ENCODE results near the gene CAMKK2. TPM values are rescaled to one million over a fixed set of nuclear protein-coding genes. Genes with fewer than 3 reads are reported as not detected.

Gene CAMKK2
- total and polyA plus RNA-seq, 9 of the 15 experiments (the other 6 are each of a cell fraction or from before 2014, with no cell fraction given), result 4.3 to 32.0 (median 18.2) TPM

DNA sequence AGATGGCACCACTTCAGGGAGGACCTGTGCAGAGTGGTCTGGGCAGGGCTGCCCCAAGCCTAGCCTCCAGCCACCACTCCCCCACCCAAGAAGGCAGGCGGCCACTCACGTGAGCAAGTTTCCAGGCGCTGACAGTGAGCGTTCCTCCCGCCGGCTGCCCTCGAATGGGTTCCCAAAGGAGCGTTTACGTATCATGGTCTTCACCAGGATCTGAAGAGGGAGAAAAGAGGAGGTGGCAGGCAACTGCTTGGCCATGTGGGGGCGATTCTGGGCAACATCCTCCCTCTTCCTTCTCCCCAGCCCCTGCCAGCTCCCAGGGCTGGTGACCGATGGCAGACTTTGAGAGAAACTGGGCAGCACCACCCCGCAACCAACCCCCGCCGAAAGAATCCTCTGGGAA, 51.5 kb downstream of the CAMKK2 start:
- Histone ChIP-seq H3K9me1 (ENCODE audit: control insufficient read depth, insufficient read depth, low read length) (no peaks in the 10 kb centered on the region), H3K4me1 (replicated peaks in 1 of 2; ENCODE audit: control insufficient read depth in 2 of 2, insufficient read depth in 2 of 2, low read length in 2 of 2) (peaks cover 0 to 14% of the 10 kb centered on the region in 2 experiments; a peak in 2 of 5 replicates), H3K27me3 (ENCODE audit: control insufficient read depth in 2 of 2, insufficient read depth in 2 of 2, low read length in 2 of 2) (no peaks in the 10 kb centered on the region), H2AFZ (ENCODE audit: low read depth, low read length) (no peak overlapping the region), H4K20me1 (replicated peaks; ENCODE audit: control insufficient read depth, insufficient read depth, low read length) (peaks cover 5% of the 10 kb centered on the region; the same call in 1 of the 2 replicates), H3K27ac (ENCODE audit: extremely low read depth, low read depth, low read length) (no peak overlapping the region), H3K4me3 (no peak overlapping the region), H3K36me3 (ENCODE audit: control insufficient read depth, insufficient read depth, low read length) (peaks cover 42% of the 10 kb centered on the region; the same call in 2 of the 3 replicates), H3K4me2 (ENCODE audit: insufficient read depth, low read length) (no peak overlapping the region), H3K9ac (ENCODE audit: insufficient read depth in 1 of 2, low read depth in 2 of 2, low read length in 2 of 2) (no peak overlapping the region), H3K79me2 (ENCODE audit: control insufficient read depth, insufficient read depth, low read length) (no peaks in the 10 kb centered on the region), H3K9me3 (replicated peaks; ENCODE audit: control insufficient read depth, insufficient read depth, low read depth, low read length) (no peaks in the 10 kb centered on the region)
- WGBS (ENCODE audit: insufficient coverage, low coverage, missing lambda C conversion rate), result 88% methylated on average over 9 of the region's 14 CpGs
- ChIA-PET POLR2A (no interaction called here), CTCF (ENCODE audit: low intra/inter-chr PET ratio) (no interaction called here)
- in situ Hi-C loops (cut with MboI) (no loop called here), intact Hi-C loops (cut with micrococcal nuclease) (no loop called here)
- ATAC-seq (no peak), DNase-seq (ENCODE audit: extremely low read depth in 1 of 4, low spot score in 3 of 4) (no peak), FAIRE-seq (no peak)
- no peak for TF ChIP-seq ZFP1 (CRISPR knock-in tag; IDR thresholded peaks at IDR 0.05)
- no peak for TF ChIP-seq EP300 (IDR thresholded peaks at IDR 0.05; ENCODE audit: low read length)
- TF ChIP-seq CC2D1A (IDR thresholded peaks at IDR 0.05), result no peak
- TF ChIP-seq POLR2G (IDR thresholded peaks at IDR 0.05; ENCODE audit: low read depth, low read length), result peak; percentile 34; the same call in 1 of the 2 replicates
- BruUV-seq (replicated peaks), result no TSS peak

DNA sequence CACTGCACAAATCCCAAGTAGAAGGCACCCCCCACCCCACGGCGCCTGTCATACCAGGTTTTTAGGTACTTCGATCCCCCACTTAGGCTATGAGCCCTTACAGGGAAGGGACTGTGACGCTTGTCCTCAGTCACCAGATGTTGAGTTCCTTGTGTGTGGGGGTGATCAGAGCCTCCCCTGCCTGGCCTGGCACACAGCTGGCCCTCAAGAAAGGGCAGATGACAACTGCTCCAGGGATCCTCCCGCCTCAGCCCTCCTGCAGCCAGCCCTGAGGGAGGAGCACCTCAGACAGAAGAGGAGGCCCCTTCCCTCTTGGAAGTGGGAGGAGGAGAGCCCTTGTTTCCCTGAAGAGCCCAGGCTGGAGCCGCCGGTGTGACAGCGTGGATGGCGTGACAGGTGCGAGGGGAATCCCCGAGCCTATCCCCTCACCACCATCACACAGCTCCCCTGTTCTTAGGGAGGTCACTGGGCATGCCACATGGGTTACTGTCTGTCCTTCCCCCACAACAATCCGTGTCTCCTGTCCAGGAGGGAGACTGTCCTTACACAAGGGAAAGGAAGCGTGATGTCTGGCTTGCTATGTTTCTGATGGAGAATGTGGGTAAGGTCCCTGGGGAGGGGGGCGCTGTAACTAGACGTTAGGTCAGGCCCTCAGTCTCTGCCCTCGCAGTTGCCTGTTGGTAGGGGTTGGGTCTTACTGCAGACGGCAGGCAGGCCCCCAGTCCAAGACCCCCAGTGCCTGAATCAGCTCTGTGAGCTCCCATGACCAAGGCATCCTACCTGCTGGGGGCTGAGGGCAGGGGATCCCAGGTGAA, 55.1 kb downstream of the CAMKK2 start:
- FAIRE-seq, result no peak
- ChIA-PET POLR2A (interaction anchor here (0.6 kb wide), 1 partner anchor 45 kb away, joined by 3 read pairs; no protein-coding TSS in a partner anchor), CTCF (ENCODE audit: low intra/inter-chr PET ratio) (no interaction called here)
- no peaks in the 10 kb centered on the region for H3K9me3 ChIP-seq (replicated peaks; ENCODE audit: control insufficient read depth, insufficient read depth, low read depth, low read length)
- H3K4me2 ChIP-seq (ENCODE audit: insufficient read depth, low read length), result no peak overlapping the region
- no peak overlapping the region for H3K4me3 ChIP-seq
- in situ Hi-C loops (cut with MboI), result no loop called here
- intact Hi-C loops (cut with micrococcal nuclease), result no loop called here
- H3K9me1 ChIP-seq (ENCODE audit: control insufficient read depth, insufficient read depth, low read length), result no peaks in the 10 kb centered on the region
- peaks cover 41% of the 10 kb centered on the region; the same call in 2 of the 3 replicates for H3K36me3 ChIP-seq (ENCODE audit: control insufficient read depth, insufficient read depth, low read length)
- peaks cover 0 to 14% of the 10 kb centered on the region in 2 experiments; a peak in 3 of 5 replicates for H3K4me1 ChIP-seq (replicated peaks in 1 of 2; ENCODE audit: control insufficient read depth in 2 of 2, insufficient read depth in 2 of 2, low read length in 2 of 2)
- peaks cover 5% of the 10 kb centered on the region; the same call in 1 of the 2 replicates for H4K20me1 ChIP-seq (replicated peaks; ENCODE audit: control insufficient read depth, insufficient read depth, low read length)
- no TSS peak for BruUV-seq (replicated peaks)
- no peak overlapping the region for H2AFZ ChIP-seq (ENCODE audit: low read depth, low read length)
- no peaks in the 10 kb centered on the region for H3K79me2 ChIP-seq (ENCODE audit: control insufficient read depth, insufficient read depth, low read length)
- 79% methylated on average over 14 of the region's 17 CpGs for WGBS (ENCODE audit: insufficient coverage, low coverage, missing lambda C conversion rate)
- no peak overlapping the region for H3K27ac ChIP-seq (ENCODE audit: extremely low read depth, low read depth, low read length)
- no peak for DNase-seq (ENCODE audit: extremely low read depth in 1 of 4, low spot score in 3 of 4)
- no peaks in the 10 kb centered on the region for H3K27me3 ChIP-seq (ENCODE audit: control insufficient read depth in 2 of 2, insufficient read depth in 2 of 2, low read length in 2 of 2)
- H3K9ac ChIP-seq (ENCODE audit: insufficient read depth in 1 of 2, low read depth in 2 of 2, low read length in 2 of 2), result no peak overlapping the region
- ATAC-seq, result no peak
- TF ChIP-seq, protein P1, sequence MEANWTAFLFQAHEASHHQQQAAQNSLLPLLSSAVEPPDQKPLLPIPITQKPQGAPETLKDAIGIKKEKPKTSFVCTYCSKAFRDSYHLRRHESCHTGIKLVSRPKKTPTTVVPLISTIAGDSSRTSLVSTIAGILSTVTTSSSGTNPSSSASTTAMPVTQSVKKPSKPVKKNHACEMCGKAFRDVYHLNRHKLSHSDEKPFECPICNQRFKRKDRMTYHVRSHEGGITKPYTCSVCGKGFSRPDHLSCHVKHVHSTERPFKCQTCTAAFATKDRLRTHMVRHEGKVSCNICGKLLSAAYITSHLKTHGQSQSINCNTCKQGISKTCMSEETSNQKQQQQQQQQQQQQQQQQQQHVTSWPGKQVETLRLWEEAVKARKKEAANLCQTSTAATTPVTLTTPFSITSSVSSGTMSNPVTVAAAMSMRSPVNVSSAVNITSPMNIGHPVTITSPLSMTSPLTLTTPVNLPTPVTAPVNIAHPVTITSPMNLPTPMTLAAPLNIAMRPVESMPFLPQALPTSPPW (CRISPR knock-in tag; IDR thresholded peaks at IDR 0.05), result no peak
- TF ChIP-seq, protein P2, sequence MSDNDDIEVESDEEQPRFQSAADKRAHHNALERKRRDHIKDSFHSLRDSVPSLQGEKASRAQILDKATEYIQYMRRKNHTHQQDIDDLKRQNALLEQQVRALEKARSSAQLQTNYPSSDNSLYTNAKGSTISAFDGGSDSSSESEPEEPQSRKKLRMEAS (CRISPR knock-in tag; IDR thresholded peaks at IDR 0.05), result 0 out of 2 replicates have a peak, but pooled peaks have one; percentile 13
- TF ChIP-seq POLR2G (IDR thresholded peaks at IDR 0.05; ENCODE audit: low read depth, low read length) (peak; percentile 2; the same call in 1 of the 2 replicates), SMARCA5 (IDR thresholded peaks at IDR 0.05) (no peak), POLR2H (tag; IDR thresholded peaks at IDR 0.05; ENCODE audit: low read depth) (no peak), HMGN3 (IDR thresholded peaks at IDR 0.05; ENCODE audit: borderline replicate concordance, extremely low read depth, insufficient read length, low read depth, low read length) (no peak), SRSF7 (optimal IDR thresholded peaks at IDR 0.05; ENCODE audit: low read depth, low read length) (no peak), MAZ (CRISPR knock-in tag; conservative IDR thresholded peaks at IDR 0.05 in 1 of 2, IDR thresholded peaks at IDR 0.05 in 1 of 2) (no peak), TCFL5 (CRISPR knock-in tag; conservative IDR thresholded peaks at IDR 0.05) (no peak), SRSF3 (IDR thresholded peaks at IDR 0.05; ENCODE audit: insufficient read depth, low read length) (no peak)

Measured in K562 (cell line).